ENCODE results near the gene SH3RF1.

The SH3RF1 gene

DNA sequence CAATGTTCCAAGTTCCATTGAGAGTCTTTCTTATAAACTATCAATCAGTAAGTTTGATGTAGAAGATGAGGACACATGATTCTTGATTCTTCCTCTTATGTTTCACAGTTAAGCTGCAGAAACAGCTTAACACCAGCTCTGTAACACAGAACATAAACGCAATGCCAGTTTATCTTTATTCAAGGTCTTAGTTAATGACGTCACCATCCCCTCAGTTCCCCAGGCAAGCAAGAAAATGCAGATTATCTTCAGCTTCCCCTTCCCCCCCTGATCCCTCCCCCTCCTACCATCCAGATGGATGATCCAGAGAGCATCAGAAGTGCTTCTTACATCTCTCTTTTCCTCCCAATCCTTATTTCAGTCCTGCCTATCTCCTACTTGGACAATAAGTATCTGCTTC lies 4.4 kb upstream of the SH3RF1 start:
- DNase-seq (ENCODE audit: low read depth): no peak

DNA sequence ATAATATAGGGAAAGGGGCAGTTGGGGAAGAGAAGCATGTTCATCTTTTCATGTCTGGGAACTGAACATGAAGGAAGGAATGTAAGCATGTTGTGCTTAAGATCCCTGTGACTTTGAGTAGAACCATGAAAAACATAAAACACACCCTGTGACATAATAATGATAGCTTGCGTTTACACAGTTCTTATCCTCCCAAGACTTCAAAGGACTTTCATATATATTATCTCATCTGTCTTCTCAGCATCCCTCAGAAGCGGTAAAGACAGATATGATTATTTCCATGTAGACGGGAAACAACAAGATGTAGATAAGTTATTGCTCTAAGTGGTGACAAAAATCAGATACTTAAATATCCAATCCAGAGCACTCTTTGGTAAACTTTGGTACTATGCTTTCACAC lies 3.3 kb upstream of the SH3RF1 start:
- no peak for DNase-seq (ENCODE audit: low read depth)

DNA sequence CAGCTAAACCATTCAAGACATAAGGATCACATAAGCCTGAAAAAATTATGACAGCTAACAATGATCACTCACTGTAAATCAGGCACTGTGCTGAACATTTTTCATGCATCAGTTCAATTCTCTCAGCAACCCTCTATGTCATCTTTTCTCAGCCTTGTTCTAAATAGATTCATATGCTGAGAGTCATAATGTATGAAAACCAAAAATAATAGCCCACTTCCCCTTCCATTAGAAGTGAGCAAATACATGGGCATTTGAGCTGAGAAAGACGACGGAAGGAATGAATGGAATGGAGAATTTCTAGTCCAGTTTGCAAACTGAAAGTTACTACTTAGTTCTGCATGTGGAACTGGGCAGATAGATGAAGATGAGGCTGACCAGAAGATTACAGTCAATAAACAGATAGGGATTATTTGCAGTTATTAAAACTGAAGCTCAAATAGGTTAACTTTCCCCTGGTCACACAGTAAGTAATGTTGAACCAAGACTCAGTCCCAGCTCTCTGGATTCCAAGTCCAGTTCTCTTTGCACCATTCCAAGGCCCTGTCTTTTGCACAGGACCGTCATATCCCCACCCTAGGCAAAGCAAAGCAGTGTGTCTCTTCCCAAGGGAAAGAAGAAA lies 1.6 kb upstream of the SH3RF1 start:
- no peak for DNase-seq (ENCODE audit: low read depth)

DNA sequence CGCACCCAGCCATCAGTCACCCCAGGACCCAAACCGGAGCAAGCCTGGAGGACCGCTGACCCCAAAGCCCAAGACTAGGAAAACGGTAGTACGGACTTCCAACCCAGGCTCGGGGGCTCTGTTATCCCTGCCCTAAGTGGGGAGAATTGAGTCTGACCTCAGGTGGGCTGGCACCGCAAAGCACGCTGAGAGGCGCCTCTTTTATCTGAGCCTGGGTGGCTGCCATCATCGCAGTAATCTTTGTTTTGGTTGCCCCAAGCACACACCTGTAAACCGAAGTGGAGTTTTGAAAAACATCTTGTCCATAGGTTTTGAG lies 894 bp upstream of the SH3RF1 start:
- no peak for DNase-seq (ENCODE audit: low read depth)

DNA sequence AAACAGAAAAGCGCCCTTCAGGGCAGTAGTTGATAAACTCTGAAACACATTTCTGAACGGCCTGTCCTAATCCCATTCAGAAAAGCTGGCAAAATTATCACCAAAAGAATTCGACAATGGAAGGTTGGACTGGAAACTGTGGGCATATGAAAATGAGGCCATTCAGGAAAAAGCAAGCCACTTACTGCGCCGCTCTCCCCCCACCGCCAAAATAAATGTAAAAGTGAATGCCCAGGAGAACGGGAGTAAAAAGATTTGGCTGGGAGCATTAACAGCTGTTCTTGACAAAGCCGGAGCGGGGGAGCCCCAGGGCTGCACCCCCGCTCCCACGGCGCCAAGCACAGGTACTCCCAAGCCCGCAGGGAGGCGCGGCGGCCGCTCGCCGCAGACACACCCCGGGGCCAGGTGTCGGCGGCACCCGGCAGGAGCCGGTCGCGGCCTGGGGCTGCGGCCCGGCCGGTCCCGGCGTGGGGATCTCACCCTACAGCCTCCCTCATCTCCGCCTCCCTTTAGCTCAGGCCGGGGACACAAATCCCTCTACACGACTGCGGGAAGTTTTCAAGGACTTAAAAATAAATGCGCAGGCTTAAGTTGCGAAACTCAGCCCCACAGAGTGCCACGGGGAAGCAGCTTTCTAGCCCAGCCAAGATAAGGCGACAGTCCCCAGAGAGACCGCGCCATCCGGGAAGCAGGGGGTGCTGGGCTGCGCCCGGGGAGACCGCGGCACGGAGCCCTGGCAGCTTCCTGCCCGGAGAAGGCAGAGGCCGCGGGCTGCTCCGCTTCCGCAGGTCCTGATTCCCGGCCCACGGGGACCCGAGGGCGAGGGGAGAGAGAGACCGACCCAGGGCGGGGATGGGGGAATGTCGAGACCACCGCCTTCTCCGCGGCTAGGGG lies 593 bp downstream of the SH3RF1 start:
- DNase-seq (ENCODE audit: low read depth): no peak

DNA sequence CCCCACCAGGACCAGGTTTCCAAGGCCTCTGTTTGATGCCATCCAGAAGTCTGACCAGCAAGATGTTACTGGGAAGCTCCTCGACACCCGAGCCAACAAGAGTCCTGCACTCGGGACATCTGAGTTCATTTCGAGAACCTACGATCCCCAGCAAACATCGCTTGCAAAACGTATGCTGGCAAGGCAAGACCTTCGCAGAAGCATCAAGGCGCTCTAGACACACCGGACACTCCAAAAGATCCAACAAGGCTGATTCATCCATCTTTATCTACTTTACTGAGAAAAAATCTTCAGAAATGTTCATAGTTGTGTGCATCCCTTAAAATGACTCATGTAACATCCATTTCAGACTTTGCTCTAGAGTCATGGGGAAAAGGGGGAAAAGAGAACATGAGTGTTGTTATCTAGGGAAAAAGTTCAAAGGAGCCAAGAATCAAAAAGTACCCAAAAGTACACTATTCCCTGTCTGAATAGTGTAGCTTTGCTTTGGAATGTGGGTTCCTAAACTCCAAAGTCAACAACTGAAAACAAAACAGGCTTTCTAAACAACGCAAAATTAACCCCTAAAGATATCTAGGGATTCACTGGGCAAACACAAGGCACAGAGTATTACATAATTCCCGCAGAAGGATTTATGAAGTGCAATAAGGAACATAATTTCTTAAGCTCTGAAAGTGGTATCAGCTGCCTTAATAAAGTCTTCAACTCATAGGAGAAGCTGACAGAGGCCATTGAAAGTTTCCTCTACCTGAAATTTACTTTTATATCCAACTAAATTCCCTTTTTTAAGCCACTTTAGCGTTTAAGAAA lies 1.6 kb downstream of the SH3RF1 start:
- no peak for DNase-seq (ENCODE audit: low read depth)

DNA sequence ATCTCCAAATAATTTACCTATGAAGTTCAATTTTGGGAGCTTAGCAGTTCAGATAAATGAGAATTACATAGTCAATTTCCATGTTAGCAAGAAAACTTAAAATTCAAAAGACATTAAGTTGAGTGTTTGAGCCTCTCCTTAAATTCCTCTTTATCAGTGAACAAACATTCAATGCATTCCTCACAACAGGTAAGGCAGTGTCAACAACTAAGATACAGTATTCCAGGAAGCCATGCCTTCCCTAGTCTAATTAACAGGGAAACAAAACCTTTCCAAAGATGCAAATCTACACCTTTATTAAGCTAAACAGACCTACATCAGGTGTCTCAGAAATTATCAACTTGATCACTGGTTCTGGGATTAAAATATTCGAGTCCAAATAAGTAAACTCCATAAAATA lies 3.7 kb downstream of the SH3RF1 start:
- DNase-seq (ENCODE audit: low read depth): no peak

DNA sequence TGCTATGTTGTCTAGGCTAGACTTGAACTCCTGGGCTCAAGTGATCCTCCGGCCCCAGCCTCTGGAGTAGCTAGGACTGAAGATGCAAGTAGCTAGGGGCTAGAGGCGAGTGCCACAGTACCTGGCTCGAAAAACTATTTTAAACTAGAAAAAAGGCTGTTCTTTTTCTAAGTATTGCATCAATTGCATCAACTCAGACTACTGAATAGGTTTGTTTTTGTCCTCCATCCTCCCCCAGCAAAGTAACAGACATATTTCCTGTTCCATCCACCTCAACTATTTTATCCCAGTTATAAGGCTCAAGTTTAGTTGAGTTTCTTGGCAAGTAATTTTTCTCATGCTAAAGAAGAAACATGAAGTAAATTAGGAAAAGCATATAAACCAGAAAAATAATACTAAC lies 4.1 kb downstream of the SH3RF1 start:
- DNase-seq (ENCODE audit: low read depth): no peak

DNA sequence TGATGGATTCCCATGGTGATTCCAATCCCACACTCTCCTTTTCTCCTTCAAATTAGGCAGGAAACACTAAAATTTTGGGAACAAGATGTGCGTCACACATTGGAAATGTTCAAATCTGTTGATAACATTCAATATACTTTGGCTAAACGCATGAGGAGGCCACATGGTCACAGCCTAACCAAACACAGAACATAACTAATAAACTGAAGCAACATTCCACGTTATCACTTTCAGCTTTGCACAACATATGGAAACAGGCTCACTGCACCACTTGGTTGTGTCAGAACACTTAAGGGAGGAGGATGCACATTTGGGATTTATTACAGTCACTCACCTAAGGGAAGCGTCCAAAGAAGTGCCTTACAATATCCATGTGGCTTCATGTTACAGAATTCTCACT lies 4.7 kb downstream of the SH3RF1 start:
- DNase-seq (ENCODE audit: low read depth): no peak

DNA sequence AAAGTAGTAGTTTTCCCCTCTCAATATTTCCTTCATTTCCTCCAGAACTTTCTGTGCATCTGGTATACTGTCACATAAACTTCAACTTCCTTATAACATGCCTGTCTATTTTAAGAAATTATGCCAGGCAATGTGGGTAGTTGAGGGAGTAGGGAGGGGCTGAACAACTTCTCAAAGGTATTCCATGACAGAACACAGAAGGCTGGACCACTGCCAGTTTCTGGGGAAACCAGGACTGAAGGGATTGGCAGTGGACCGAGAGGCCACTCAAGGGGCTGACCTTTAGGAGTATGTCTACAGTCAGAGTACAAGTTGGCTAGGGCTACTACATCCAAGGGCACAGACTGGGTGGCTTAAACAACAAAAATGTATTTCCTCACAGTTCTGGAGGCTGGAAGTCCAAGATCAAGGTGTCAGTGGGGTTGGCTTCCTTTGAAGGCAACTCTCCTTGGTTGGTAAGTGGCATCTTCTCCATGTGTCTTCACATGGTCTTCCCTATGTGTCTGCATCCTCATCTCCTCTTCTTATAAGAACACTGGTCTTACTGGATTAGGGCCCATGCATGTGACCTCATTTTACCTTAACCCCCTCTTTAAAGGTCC lies 6.9 kb downstream of the SH3RF1 start:
- DNase-seq (ENCODE audit: low read depth): no peak

DNA sequence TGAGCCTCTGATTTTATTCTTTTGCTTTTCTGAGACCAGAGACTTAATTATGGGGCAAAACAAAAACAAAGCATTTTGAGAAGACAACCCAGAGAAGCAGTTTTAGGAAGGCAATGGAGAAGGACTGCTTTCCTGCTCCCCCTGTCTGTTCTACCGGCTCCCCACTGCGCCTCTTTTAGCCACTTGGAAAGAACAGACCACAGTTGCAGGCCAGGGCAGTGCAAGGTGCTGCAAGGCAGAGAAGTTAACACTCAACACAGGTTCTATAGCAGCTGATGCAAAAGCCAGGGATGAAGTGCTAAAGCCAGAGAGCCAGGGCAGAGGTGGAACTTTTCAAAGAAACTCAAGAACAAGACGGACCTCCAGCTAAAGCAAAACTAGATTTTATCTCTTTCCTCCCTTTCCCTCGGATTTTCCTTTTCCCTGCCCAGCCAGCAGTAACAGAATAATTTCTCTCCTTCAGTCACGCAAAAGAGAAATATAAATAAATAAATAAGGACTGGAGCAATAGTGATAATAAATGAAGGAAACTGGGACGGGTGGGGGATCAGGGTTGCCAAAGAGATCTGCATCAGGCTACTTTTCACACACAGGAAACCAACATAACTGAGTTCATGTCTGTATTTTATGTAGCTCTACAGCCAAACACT lies 10.4 kb downstream of the SH3RF1 start:
- DNase-seq (ENCODE audit: low read depth): no peak

DNA sequence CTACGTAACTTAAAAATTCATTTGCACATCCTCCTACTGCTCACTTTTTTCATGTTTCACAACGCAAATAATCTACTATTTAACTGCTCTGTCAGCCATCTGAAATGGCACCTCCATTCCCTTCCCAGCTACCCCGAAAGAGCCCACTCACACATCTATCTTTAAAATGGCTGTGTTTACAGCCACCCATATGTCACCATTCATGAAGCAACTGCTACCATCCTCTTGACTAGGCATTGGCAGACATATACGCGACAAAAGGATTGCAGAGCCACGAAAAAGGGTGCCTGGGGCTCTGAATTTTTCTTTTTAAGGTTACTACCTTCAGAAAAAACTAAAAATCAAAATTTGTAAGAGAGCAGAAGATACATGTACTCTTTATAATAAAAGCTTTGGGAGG lies 11.5 kb downstream of the SH3RF1 start:
- no peak for DNase-seq (ENCODE audit: low read depth)

DNA sequence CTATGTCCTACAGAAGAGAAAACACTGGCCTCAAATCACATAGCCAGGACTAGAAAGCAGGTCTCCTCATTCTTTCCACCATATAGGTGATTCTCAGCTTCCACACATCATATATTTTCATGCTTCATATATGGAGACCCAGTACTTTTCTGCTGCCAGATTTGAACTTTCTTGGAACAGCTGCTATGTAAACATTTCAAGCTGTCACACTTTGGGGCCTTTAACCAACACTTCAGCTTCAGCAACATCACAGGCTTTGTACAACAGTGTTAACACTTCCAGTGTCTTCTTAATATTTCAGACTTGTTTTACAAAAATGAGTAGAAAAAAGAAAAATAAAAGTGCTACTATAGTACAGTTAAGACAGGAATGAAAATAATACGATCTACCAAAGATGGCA lies 12.6 kb downstream of the SH3RF1 start:
- DNase-seq (ENCODE audit: low read depth): no peak

DNA sequence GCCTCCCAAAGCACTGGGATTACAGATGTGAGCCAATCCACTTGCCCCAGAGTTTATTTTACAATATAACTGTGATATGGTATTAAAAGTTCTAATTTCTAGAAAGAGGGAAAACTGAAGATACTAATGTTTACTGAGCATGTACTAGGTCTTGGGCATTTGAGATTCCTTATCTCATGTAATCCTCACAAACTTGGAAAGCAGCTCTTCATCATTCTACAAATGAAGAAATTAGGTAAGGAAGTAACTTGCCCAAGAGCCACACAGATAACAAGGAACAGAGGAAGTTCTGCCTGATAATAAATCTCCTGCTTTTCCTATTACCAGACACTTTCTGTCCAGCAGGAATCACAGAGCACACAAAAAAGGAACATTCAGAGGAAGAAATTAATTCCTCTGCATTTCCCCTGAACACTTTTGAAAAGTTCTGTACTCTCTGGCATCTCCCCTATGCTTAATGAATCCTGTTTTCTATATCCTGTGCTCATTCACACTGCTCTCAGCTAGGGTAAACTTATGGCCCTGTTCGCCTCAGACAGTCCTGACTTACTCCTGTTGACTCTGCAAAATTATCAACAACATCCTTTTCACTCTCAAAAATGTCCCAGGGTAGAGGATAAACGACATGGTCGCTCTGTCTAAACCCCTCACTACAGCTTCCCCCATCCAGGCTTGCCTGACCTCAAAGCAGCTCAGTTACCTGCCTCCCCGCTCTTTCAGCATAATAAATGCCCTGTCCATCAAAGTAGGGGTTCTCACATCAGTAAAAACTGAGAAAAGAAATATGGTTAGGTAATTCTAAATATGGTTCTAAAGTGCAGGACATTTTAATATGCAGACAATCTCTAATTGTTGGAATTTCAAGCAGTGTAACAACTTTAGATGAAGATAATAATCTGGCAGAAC lies 13.6 kb downstream of the SH3RF1 start:
- no peak for DNase-seq (ENCODE audit: low read depth)

DNA sequence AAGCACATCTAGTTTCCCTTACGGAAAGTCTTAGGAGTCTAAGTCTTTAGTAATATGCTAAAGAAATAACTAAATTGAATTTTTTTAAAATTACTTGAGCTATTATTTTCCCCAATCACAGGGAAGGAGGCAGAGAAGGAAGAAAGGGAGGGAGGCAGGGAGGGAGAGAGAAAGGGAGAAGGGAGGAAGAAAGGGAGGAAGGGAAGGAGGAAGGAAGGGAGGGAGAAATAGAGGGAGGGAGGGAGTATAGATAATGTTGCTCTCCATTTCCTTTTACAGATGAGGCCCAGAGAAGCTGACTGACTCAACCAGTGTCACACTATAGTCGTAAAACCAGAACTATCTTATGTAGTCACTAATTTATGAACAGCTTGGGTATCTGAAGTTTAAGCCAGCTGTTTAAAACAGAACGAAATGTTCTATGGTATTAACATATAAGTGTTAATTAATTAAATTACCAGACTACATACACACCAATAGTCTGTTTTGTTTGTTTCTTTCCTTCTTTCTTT lies 14.6 kb downstream of the SH3RF1 start:
- DNase-seq (ENCODE audit: low read depth): no peak

DNA sequence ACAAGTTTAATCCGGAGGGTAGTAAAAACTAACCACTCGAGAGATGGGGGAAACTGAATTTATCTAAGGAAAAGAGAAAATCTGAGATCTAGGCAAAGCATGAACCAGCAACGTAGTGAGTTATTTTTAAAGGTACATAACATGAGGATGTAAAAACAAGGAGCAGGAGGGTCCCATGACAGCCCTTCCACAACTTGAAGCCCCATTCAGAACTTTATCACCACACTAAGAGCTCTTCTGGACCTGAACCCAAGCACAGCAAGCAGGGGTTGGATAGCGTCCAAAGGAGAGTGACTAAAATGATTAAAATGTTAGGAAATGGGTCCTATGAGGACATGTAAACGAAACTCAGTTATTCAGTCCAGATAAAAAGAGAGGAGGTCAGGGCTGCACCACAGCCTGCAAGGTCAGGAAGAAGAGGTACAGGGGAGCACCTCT lies 16.2 kb downstream of the SH3RF1 start:
- no peak for DNase-seq (ENCODE audit: low read depth)

DNA sequence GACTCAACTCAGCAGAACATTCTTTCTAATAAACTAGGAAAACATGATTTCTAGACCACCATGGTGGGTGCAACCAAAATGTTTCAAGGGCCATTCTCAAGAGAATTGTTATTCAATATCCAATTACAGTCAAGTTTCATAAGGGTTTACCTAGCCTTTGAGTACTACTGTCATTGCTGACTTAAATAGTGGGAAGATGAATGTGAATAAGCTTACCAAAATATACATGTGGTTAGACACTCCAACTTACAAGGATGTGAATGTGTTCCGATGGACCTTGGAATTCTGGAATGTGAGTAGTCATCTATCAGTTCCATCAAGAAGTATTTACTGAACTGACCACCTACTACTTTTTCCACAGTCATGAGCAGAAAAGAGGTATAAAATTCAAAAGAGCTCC lies 16.9 kb downstream of the SH3RF1 start:
- no peak for DNase-seq (ENCODE audit: low read depth)

DNA sequence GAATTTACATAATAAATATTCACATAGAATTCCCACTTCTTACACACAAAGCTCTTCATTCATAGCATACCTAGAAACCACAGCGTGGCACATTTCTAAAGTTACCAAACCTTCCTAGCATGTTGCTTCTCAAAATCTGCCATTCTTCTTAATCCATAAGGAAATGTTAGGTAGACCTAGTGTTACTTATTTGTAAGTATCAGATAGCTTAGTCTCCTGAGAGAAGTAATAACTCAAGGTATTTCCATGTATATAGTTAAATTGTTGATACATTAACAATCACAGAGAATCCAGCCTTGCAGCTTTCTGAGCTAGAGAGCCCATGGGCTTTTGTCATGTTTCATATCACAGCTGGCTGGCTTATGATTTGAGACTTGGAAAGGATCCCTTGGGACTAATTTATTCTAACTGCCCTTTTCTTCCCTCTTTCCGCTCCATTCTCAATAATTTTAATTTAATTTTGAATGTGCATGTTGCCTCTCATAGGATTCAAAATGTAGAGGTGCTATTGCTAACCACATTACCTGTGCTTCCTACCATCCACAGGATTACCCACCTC lies 17.6 kb downstream of the SH3RF1 start:
- no peak for DNase-seq (ENCODE audit: low read depth)

DNA sequence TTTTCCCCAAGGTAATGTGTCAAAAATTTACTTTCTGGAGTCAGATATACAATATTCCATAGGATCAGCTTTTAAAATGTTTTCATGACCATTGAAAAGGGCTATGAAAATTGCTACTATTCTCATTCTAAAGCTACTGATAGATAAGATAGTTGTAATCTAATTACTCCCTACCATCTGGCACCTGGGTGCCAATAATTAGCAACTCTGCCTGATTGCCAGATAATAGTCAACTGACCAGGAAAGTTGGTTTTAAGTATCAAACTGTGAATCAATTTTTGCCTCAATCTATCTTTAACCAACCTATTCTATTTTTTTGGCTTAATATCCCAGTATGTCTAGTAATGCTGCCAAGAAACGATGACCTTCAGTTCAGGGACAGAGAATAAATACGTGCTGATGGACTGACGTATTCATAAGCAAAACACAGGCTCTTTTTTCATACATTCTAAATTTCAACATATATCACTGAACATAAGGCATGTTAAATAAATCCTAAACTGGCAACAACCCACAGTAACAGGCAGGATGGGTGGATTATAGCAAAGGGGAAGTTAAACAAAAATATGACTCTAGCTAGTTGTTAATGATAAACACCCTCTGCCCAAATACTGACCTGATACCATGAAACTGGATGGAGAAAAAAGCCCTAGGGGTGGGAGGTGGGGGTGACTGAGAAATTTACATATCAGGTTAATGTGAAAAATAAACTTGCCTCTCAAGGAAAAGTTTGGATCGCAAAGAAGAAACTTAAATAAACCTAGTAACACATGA lies 18.2 kb downstream of the SH3RF1 start:
- no peak for DNase-seq (ENCODE audit: low read depth)

All from stimulated activated CD8-positive, alpha-beta memory T cell treated with anti-CD3 and anti-CD28 coated beads, Interleukin-7, amount 100 ng/mL, for 24 hours (primary cell).